ENCODE data around the gene FAM53A.
"Not testable (repeated sequence)": the region's sequence is repeated elsewhere in the genome, so short reads cannot be mapped to it uniquely, and the experiment has no call there.

The FAM53A gene

DNA sequence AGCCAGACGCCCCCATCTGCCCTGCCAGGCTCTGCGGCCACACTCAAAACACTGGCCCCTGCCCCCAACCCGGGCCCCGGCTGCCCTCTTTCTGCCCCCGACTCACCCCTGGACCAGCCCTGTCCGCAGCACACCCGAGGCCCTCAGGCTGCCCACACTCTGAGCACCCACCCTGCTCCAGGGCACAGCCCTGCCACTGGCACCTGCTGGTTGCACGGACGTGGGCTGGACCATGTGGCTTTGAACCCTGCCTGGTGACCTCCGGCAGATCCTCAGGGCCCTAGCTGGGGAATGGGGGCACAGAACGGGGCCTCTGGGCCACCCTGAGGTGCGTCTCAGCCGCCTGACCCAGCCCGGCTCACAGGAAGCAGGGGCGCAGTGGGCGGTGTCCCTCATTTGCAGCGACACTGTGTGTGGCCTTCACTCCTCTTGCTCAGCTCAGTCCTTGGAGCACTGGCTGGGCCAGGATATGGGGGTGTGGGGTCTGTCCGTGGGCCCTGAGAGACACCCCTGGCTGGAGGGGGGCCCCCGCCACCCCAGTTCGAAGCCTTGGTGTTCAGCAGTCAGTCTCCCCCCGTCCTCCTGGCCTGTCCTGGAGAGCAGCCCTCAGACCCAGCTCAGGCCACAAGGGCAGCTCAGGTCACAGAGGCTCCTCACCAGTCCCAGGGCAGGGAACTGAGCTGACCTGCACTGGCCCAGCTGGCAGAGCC, 73.2 kb downstream of the FAM53A start:
- TF ChIP-seq, protein P1, sequence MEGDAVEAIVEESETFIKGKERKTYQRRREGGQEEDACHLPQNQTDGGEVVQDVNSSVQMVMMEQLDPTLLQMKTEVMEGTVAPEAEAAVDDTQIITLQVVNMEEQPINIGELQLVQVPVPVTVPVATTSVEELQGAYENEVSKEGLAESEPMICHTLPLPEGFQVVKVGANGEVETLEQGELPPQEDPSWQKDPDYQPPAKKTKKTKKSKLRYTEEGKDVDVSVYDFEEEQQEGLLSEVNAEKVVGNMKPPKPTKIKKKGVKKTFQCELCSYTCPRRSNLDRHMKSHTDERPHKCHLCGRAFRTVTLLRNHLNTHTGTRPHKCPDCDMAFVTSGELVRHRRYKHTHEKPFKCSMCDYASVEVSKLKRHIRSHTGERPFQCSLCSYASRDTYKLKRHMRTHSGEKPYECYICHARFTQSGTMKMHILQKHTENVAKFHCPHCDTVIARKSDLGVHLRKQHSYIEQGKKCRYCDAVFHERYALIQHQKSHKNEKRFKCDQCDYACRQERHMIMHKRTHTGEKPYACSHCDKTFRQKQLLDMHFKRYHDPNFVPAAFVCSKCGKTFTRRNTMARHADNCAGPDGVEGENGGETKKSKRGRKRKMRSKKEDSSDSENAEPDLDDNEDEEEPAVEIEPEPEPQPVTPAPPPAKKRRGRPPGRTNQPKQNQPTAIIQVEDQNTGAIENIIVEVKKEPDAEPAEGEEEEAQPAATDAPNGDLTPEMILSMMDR (conservative IDR thresholded peaks at IDR 0.05; ENCODE audit: low read depth): no peak
- ChIA-PET CTCF (no interaction called here), POLR2A (ENCODE audit: low non-redundant PET) (no interaction called here)
- H3K27ac ChIP-seq: no peak overlapping the region
- no peak for DNase-seq (ENCODE audit: low spot score)

DNA sequence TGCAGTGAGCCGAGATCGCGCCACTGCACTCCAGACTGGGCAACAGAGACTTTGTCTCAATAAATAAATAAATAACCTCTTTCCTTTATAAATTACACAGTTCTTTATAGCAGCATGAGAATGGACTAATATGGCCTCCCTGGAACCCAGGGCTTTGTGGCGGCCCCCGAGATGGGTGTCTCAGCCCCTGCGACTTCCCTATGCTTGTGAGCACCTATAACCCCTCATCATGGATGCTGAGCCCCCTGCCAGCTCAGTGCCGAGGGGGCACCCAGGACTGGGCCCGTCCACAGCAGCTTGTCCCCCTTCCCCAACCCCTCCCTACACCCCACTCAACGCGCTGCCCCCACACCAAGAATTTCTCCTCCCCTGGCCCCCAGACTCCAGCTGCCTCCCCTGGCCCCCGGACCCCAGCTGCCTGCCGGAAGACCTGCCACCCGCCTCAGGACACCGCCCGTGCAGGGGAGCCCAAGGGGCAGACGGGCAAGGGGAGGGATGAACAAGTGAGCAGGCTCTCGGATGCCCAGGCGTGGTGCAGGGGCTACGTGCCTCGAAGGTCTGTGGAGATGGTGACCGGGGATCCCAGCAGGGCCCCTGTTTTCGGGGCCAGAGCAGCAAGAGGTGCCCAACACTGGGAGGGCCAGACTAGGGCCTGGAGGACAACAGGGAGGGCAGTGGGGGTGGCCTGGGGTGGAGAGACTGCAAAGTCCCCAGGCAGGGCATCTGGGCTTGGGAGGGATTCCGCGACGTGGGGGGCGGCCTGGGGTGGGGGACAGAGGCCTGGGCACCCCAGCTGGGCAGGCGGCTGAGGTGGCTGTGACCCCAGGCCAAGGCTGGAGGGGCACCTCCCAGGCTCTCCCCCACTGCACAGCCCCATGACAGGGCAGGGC, 74.0 kb downstream of the FAM53A start:
- TF ChIP-seq, protein P1 (conservative IDR thresholded peaks at IDR 0.05; ENCODE audit: low read depth): no peak
- ChIA-PET CTCF (no interaction called here), POLR2A (ENCODE audit: low non-redundant PET) (no interaction called here)
- no peak for DNase-seq (ENCODE audit: low spot score)
- no peak overlapping the region for H3K27ac ChIP-seq

DNA sequence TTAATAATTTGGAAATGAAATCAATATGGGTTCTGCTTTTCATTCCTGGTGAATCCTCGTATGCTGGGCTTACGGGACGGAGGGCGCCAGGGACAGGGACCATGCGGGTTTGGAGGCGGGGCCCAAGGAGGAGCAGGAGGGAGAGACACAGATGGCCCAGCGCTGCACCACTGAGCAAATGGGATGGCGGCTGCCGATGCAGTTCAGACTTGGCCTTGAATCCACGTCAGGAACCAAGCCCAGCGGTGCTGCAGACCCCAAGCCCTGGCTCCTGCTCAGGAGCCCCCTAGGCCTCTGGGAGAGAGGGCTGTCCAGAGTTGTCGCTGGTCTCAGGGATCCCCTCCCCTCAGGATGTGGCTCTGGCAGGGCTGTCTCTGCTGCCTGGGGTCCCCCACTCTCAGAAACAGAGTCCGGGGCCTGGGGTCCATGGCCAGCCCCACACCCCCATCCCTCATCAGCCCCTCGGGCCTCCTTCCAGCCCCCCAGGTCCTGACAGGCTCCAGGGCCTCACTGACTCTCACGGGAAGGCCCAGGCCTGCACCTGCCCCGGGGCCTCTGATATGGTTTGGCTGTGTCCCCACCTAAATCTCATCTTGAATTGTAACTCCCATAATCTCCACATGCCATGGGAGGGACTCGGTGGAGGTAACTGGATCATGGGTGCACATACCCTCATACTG, 75.2 kb downstream of the FAM53A start:
- no peak overlapping the region for H3K27ac ChIP-seq
- TF ChIP-seq, protein P1 (conservative IDR thresholded peaks at IDR 0.05; ENCODE audit: low read depth): no peak
- ChIA-PET CTCF (interaction anchor here (0.7 kb wide), 1 partner anchor 40 kb away, joined by 3 read pairs; no protein-coding TSS in a partner anchor), POLR2A (ENCODE audit: low non-redundant PET) (no interaction called here)
- no peak for DNase-seq (ENCODE audit: low spot score)

DNA sequence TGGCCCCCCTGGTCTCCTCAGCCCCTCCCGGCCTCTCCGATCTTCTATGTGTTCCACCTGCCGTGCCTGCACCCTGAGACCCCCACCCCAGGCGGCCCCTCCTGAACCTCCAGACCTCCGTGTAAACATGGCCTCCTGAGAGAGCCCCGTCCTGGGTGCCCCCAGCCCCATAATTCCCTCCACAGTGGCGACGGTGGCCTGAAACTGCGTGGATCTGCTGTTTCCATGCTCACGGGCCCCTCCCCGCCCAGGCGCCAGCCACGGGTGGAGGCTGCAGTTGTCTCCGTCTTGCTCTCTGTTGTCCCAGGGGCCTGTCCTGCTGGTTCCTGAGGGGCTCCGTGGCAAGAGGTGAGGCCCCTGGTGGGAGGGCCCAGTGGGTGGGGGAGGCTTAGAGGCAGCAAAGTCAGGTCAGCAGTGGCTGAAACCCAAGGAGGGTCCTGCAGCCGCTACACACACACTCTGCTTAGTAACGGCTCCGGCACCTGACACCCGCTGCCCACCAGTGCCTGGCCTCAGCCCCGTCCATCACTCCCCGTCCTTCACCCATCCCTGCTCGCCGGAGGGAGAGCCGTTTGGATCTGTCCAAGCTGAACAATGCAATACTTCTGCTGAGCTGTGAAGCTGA, 75.8 kb downstream of the FAM53A start:
- ChIA-PET POLR2A (ENCODE audit: low non-redundant PET) (no interaction called here), CTCF (interaction anchor here (0.7 kb wide), 1 partner anchor 39 kb away, joined by 3 read pairs; no protein-coding TSS in a partner anchor)
- DNase-seq (ENCODE audit: low spot score): no peak
- no peak overlapping the region for H3K27ac ChIP-seq
- TF ChIP-seq, protein P1 (conservative IDR thresholded peaks at IDR 0.05; ENCODE audit: low read depth): no peak

DNA sequence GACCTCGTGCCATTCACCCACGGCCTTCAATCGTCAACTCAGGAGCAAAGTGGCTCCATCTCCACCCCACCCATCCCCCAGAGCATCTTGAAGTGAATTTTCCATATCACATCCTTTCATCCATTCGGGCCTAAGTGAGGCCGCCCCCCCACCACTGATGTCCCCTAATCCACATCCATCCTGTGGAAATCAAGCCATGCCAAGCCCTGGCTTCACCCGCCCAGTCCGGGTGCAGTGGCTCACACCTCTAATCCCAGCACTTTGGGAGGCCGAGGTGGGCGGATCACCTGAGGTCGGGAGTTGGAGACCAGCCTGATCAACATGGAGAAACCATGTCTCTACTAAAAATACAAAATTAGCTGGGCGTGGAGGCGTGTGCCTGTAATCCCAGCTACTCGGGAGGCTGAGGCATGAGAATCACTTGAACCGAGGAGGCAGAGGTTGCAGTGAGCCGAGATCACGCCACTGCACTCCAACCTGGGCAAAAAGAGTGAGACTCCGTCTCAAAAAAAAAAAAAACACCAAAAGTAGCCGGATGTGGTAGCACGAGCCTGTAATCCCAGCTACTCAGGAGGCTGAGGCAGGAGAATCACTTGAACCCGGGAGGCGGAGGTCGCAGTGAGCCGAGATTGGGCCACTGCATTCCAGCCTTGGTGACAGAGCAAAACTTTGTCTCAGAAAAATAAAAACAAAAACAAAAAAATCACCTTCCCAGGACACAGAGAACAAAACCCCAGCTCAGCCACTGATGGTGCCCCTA, 76.5 kb downstream of the FAM53A start:
- H3K27ac ChIP-seq; CTCF ChIA-PET; DNase-seq (ENCODE audit: low spot score); POLR2A ChIA-PET (ENCODE audit: low non-redundant PET): not testable (repeated sequence)

DNA sequence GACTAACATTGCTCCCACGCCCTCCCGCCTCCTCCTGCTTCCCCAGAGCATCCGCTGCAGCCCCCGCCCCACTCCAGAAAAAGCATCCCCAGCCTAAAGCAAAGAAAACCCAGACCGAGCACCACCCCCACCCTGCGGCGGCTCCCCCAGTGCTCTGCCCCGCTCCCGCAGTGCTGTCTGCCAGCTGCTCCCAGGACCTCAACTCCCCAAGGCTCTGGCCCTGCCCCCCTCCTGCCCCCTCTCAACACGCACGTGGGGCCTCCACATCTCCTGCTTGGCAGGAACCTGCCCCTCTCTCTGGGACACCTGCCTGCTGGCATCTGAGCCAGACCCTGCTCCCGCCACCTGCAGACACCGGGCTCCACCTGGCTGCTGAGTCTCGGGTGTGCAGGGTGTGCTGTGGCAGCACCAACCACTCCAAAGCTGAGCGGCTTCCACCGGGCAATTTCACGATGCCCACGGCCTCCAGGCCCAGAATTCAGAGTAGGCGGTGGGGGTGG, 79.4 kb downstream of the FAM53A start:
- CTCF ChIA-PET: interaction anchor here (0.5 to 1.4 kb wide), 6 partner anchors 12 to 1556 kb away, joined by 3 to 11 read pairs (median 4); no protein-coding TSS in a partner anchor
- DNase-seq (ENCODE audit: low spot score): peak; percentile 22
- POLR2A ChIA-PET (ENCODE audit: low non-redundant PET): no interaction called here
- TF ChIP-seq, protein P1 (conservative IDR thresholded peaks at IDR 0.05; ENCODE audit: low read depth): no peak
- H3K27ac ChIP-seq: no peak overlapping the region
